Measurements from ENCODE around the gene ARHGEF1.

Gene ARHGEF1

GRCh38 chr19:41876847-41877832 is 5.8 kb upstream of the ARHGEF1 start, which contains the start of gene CD79A:
Gene CD79A, plus strand, starts transcription at chr19:41877279. Its CDS starts 26 bp downstream, at chr19:41877305.
- H3K27me3 ChIP-seq (ENCODE audit: control insufficient read depth, insufficient read depth, low read length): peaks cover 15% of the 10 kb centered on the region

GRCh38 chr19:41877916-41878905 is 4.8 kb upstream of the ARHGEF1 start:
- H3K27ac ChIP-seq (ENCODE audit: low read length): no peak overlapping the region
- H3K4me1 ChIP-seq (ENCODE audit: control insufficient read depth, low read depth, low read length): no peaks in the 10 kb centered on the region
- H3K27me3 ChIP-seq (ENCODE audit: control insufficient read depth, insufficient read depth, low read length): peaks cover 26% of the 10 kb centered on the region
- H3K9ac ChIP-seq (ENCODE audit: low read length): no peak overlapping the region
- H3K36me3 ChIP-seq (ENCODE audit: control insufficient read depth, low read depth, low read length): no peaks in the 10 kb centered on the region
- H3K4me3 ChIP-seq (ENCODE audit: low read length): no peak overlapping the region
- H3K9me3 ChIP-seq (ENCODE audit: control insufficient read depth, low read depth, low read length): no peaks in the 10 kb centered on the region

More at GRCh38 chr19:41876847-41877832, 5.8 kb upstream of the ARHGEF1 start, which contains the start of gene CD79A:
- H3K4me3 ChIP-seq (ENCODE audit: low read length): no peak within 1 kb of the TSS
- no peak within 1 kb of the TSS for H3K27ac ChIP-seq (ENCODE audit: low read length)
- H3K9me3 ChIP-seq (ENCODE audit: control insufficient read depth, low read depth, low read length): no peaks in the 10 kb centered on the region
- no peaks in the 10 kb centered on the region for H3K36me3 ChIP-seq (ENCODE audit: control insufficient read depth, low read depth, low read length)
- no peaks in the 10 kb centered on the region for H3K4me1 ChIP-seq (ENCODE audit: control insufficient read depth, low read depth, low read length)
- H3K9ac ChIP-seq (ENCODE audit: low read length): no peak within 1 kb of the TSS

- Histone ChIP-seq H3K4me1 (ENCODE audit: control insufficient read depth, low read depth, low read length) (no peaks in the 10 kb centered on the region), H3K9ac (ENCODE audit: low read length) (no peak overlapping the region), H3K4me3 (ENCODE audit: low read length) (no peak overlapping the region), H3K27me3 (ENCODE audit: control insufficient read depth, insufficient read depth, low read length) (peaks cover 32% of the 10 kb centered on the region), H3K9me3 (ENCODE audit: control insufficient read depth, low read depth, low read length) (no peaks in the 10 kb centered on the region), H3K27ac (ENCODE audit: low read length) (no peak overlapping the region), H3K36me3 (ENCODE audit: control insufficient read depth, low read depth, low read length) (no peaks in the 10 kb centered on the region)
Measured at GRCh38 chr19:41879080-41879479, 3.9 kb upstream of the ARHGEF1 start.

- Histone ChIP-seq H3K27me3 (ENCODE audit: control insufficient read depth, insufficient read depth, low read length) (peaks cover 32% of the 10 kb centered on the region), H3K9me3 (ENCODE audit: control insufficient read depth, low read depth, low read length) (no peaks in the 10 kb centered on the region), H3K36me3 (ENCODE audit: control insufficient read depth, low read depth, low read length) (no peaks in the 10 kb centered on the region), H3K9ac (ENCODE audit: low read length) (no peak overlapping the region), H3K4me3 (ENCODE audit: low read length) (no peak overlapping the region), H3K4me1 (ENCODE audit: control insufficient read depth, low read depth, low read length) (no peaks in the 10 kb centered on the region), H3K27ac (ENCODE audit: low read length) (no peak overlapping the region)
Measured at GRCh38 chr19:41879670-41880328, 3.2 kb upstream of the ARHGEF1 start.

GRCh38 chr19:41880329-41880708 is 2.7 kb upstream of the ARHGEF1 start:
- H3K9ac ChIP-seq (ENCODE audit: low read length): no peak overlapping the region
- H3K27me3 ChIP-seq (ENCODE audit: control insufficient read depth, insufficient read depth, low read length): peaks cover 32% of the 10 kb centered on the region
- H3K4me3 ChIP-seq (ENCODE audit: low read length): no peak overlapping the region
- no peak overlapping the region for H3K27ac ChIP-seq (ENCODE audit: low read length)
- no peaks in the 10 kb centered on the region for H3K36me3 ChIP-seq (ENCODE audit: control insufficient read depth, low read depth, low read length)
- no peaks in the 10 kb centered on the region for H3K4me1 ChIP-seq (ENCODE audit: control insufficient read depth, low read depth, low read length)
- no peaks in the 10 kb centered on the region for H3K9me3 ChIP-seq (ENCODE audit: control insufficient read depth, low read depth, low read length)

- H3K4me3 ChIP-seq (ENCODE audit: low read length): peak overlapping the region; percentile 79
- no peaks in the 10 kb centered on the region for H3K9me3 ChIP-seq (ENCODE audit: control insufficient read depth, low read depth, low read length)
- H3K36me3 ChIP-seq (ENCODE audit: control insufficient read depth, low read depth, low read length): no peaks in the 10 kb centered on the region
- H3K27ac ChIP-seq (ENCODE audit: low read length): no peak overlapping the region
- H3K4me1 ChIP-seq (ENCODE audit: control insufficient read depth, low read depth, low read length): peaks cover 15% of the 10 kb centered on the region
- H3K9ac ChIP-seq (ENCODE audit: low read length): peak overlapping the region; percentile 45
- peaks cover 32% of the 10 kb centered on the region for H3K27me3 ChIP-seq (ENCODE audit: control insufficient read depth, insufficient read depth, low read length)
Measured at GRCh38 chr19:41883463-41883820, 458 bp downstream of the ARHGEF1 start.

- H3K4me1 ChIP-seq (ENCODE audit: control insufficient read depth, low read depth, low read length): peaks cover 15% of the 10 kb centered on the region
- H3K27me3 ChIP-seq (ENCODE audit: control insufficient read depth, insufficient read depth, low read length): peaks cover 32% of the 10 kb centered on the region
- H3K27ac ChIP-seq (ENCODE audit: low read length): no peak overlapping the region
Measured at GRCh38 chr19:41883821-41884733, 1.1 kb downstream of the ARHGEF1 start.

GRCh38 chr19:41886761-41887710 is 4.1 kb downstream of the ARHGEF1 start:
- peaks cover 15% of the 10 kb centered on the region for H3K4me1 ChIP-seq (ENCODE audit: control insufficient read depth, low read depth, low read length)

More at GRCh38 chr19:41883821-41884733, 1.1 kb downstream of the ARHGEF1 start:
- Histone ChIP-seq H3K4me3 (ENCODE audit: low read length) (peak overlapping the region; percentile 79), H3K9me3 (ENCODE audit: control insufficient read depth, low read depth, low read length) (no peaks in the 10 kb centered on the region), H3K36me3 (ENCODE audit: control insufficient read depth, low read depth, low read length) (peaks cover under 1% of the 10 kb centered on the region), H3K9ac (ENCODE audit: low read length) (peak overlapping the region; percentile 45)

GRCh38 chr19:41887711-41888382 is 4.9 kb downstream of the ARHGEF1 start:
- Histone ChIP-seq H3K9ac (ENCODE audit: low read length) (peak overlapping the region; percentile 13), H3K36me3 (ENCODE audit: control insufficient read depth, low read depth, low read length) (peaks cover 4% of the 10 kb centered on the region), H3K4me1 (ENCODE audit: control insufficient read depth, low read depth, low read length) (peaks cover 15% of the 10 kb centered on the region), H3K4me3 (ENCODE audit: low read length) (no peak overlapping the region), H3K27me3 (ENCODE audit: control insufficient read depth, insufficient read depth, low read length) (peaks cover 10% of the 10 kb centered on the region), H3K27ac (ENCODE audit: low read length) (no peak overlapping the region), H3K9me3 (ENCODE audit: control insufficient read depth, low read depth, low read length) (no peaks in the 10 kb centered on the region)

More at GRCh38 chr19:41886761-41887710, 4.1 kb downstream of the ARHGEF1 start:
- no peaks in the 10 kb centered on the region for H3K9me3 ChIP-seq (ENCODE audit: control insufficient read depth, low read depth, low read length)
- H3K27ac ChIP-seq (ENCODE audit: low read length): no peak overlapping the region
- peak overlapping the region; percentile 13 for H3K9ac ChIP-seq (ENCODE audit: low read length)
- no peak overlapping the region for H3K4me3 ChIP-seq (ENCODE audit: low read length)
- H3K27me3 ChIP-seq (ENCODE audit: control insufficient read depth, insufficient read depth, low read length): peaks cover 18% of the 10 kb centered on the region
- H3K36me3 ChIP-seq (ENCODE audit: control insufficient read depth, low read depth, low read length): peaks cover 4% of the 10 kb centered on the region
